ENCODE data around the gene ZSCAN10.

ZSCAN10 gene

GRCh38 chr16:3101841-3102470 is 2.9 kb upstream of the ZSCAN10 start:
- no peak for DNase-seq

- DNase-seq, result no peak
These were observed 2.1 kb upstream of the ZSCAN10 start for GRCh38 chr16:3101018-3101840.

GRCh38 chr16:3099732-3100499 is 822 bp upstream of the ZSCAN10 start:
- peak; percentile 95 for DNase-seq

GRCh38 chr16:3099395-3099731 is 269 bp upstream of the ZSCAN10 start:
- DNase-seq, result no peak

- no peak for DNase-seq
These were observed 1.8 kb downstream of the ZSCAN10 start for GRCh38 chr16:3097266-3097665.

GRCh38 chr16:3096362-3096761 is 2.7 kb downstream of the ZSCAN10 start:
- no peak for DNase-seq

GRCh38 chr16:3095869-3096268 is 3.2 kb downstream of the ZSCAN10 start:
- no peak for DNase-seq

- peak; percentile 27 for DNase-seq
These were observed 4.6 kb downstream of the ZSCAN10 start for GRCh38 chr16:3094289-3095027.

GRCh38 chr16:3092501-3092941 is 6.6 kb downstream of the ZSCAN10 start:
- no peak for DNase-seq

GRCh38 chr16:3091551-3091950 is 7.5 kb downstream of the ZSCAN10 start:
- DNase-seq, result no peak

- no peak for DNase-seq
These were observed 9.1 kb downstream of the ZSCAN10 start for GRCh38 chr16:3089717-3090592.

- no peak for DNase-seq
These were observed 10.0 kb downstream of the ZSCAN10 start for GRCh38 chr16:3088925-3089716.

- DNase-seq, result no peak
These were observed 10.6 kb downstream of the ZSCAN10 start for GRCh38 chr16:3088450-3088849.

GRCh38 chr16:3087243-3088235 is 11.6 kb downstream of the ZSCAN10 start:
- no peak for DNase-seq

- DNase-seq, result no peak
These were observed 12.4 kb downstream of the ZSCAN10 start for GRCh38 chr16:3086596-3087242.

GRCh38 chr16:3085868-3086595 is 13.1 kb downstream of the ZSCAN10 start:
- no peak for DNase-seq

GRCh38 chr16:3084969-3085670 is 14.0 kb downstream of the ZSCAN10 start:
- DNase-seq, result no peak

- no peak for DNase-seq
These were observed 14.6 kb downstream of the ZSCAN10 start for GRCh38 chr16:3084491-3084890.

Data from NCI-H1436 (cell line).